ENCODE results near the gene CABCOCO1.

GRCh38 chr10:61705022-61705613, 42.4 kb downstream of the CABCOCO1 start:
- TF ChIP-seq, protein P1, sequence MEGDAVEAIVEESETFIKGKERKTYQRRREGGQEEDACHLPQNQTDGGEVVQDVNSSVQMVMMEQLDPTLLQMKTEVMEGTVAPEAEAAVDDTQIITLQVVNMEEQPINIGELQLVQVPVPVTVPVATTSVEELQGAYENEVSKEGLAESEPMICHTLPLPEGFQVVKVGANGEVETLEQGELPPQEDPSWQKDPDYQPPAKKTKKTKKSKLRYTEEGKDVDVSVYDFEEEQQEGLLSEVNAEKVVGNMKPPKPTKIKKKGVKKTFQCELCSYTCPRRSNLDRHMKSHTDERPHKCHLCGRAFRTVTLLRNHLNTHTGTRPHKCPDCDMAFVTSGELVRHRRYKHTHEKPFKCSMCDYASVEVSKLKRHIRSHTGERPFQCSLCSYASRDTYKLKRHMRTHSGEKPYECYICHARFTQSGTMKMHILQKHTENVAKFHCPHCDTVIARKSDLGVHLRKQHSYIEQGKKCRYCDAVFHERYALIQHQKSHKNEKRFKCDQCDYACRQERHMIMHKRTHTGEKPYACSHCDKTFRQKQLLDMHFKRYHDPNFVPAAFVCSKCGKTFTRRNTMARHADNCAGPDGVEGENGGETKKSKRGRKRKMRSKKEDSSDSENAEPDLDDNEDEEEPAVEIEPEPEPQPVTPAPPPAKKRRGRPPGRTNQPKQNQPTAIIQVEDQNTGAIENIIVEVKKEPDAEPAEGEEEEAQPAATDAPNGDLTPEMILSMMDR (IDR thresholded peaks at IDR 0.05): no peak
- no peak for TF ChIP-seq POLR2A (IDR thresholded peaks at IDR 0.05)
